ENCODE results near the gene CTXN2. TPM values are rescaled to one million over a fixed set of nuclear protein-coding genes. Genes with fewer than 3 reads are reported as not detected.

CTXN2 gene
- total RNA-seq: not detected
- long read RNA-seq: 0 reads

- DNase-seq (ENCODE audit: missing footprints) (no peak), ATAC-seq (no peak)
- intact Hi-C loops (cut with DNase I): no loop called here
These were observed at the start of gene CTXN2 for GRCh38 chr15:48191574-48192225. TSS of gene CTXN2 (plus strand) at chr15:48191665. CDS start at chr15:48201301, 9,636 bp downstream.

GRCh38 chr15:48143856-48144255 lies 47.6 kb upstream of the CTXN2 start:
- intact Hi-C loops (cut with DNase I): no loop called here
- DNase-seq (ENCODE audit: missing footprints): no peak
- ATAC-seq: peak; percentile 42

- intact Hi-C loops (cut with DNase I): no loop called here
- DNase-seq (ENCODE audit: missing footprints) (no peak), ATAC-seq (no peak)
These were observed 46.6 kb upstream of the CTXN2 start for GRCh38 chr15:48144889-48145288.

- ATAC-seq (no peak), DNase-seq (ENCODE audit: missing footprints) (no peak)
- intact Hi-C loops (cut with DNase I): no loop called here
These were observed 45.5 kb upstream of the CTXN2 start for GRCh38 chr15:48145923-48146322.

- intact Hi-C loops (cut with DNase I): no loop called here
- no peak for ATAC-seq
- DNase-seq (ENCODE audit: missing footprints): no peak
These were observed 44.1 kb upstream of the CTXN2 start for GRCh38 chr15:48147358-48147757.

GRCh38 chr15:48149858-48150257 lies 41.6 kb upstream of the CTXN2 start:
- no peak for DNase-seq (ENCODE audit: missing footprints)
- intact Hi-C loops (cut with DNase I): no loop called here
- ATAC-seq: no peak

- DNase-seq (ENCODE audit: missing footprints) (no peak), ATAC-seq (no peak)
- intact Hi-C loops (cut with DNase I): no loop called here
These were observed 37.9 kb upstream of the CTXN2 start for GRCh38 chr15:48153526-48153925.

- no peak for ATAC-seq
- DNase-seq (ENCODE audit: missing footprints): no peak
- intact Hi-C loops (cut with DNase I): no loop called here
These were observed 22.8 kb upstream of the CTXN2 start for GRCh38 chr15:48168616-48169015.

- DNase-seq (ENCODE audit: missing footprints) (no peak), ATAC-seq (no peak)
- intact Hi-C loops (cut with DNase I): no loop called here
These were observed 20.5 kb upstream of the CTXN2 start for GRCh38 chr15:48170981-48171380.

GRCh38 chr15:48175126-48175525 lies 16.3 kb upstream of the CTXN2 start:
- intact Hi-C loops (cut with DNase I): no loop called here
- no peak for DNase-seq (ENCODE audit: missing footprints)
- no peak for ATAC-seq

- ATAC-seq (no peak), DNase-seq (ENCODE audit: missing footprints) (no peak)
- intact Hi-C loops (cut with DNase I): no loop called here
These were observed 15.4 kb upstream of the CTXN2 start for GRCh38 chr15:48176112-48176511.

- intact Hi-C loops (cut with DNase I): no loop called here
- ATAC-seq: no peak
- DNase-seq (ENCODE audit: missing footprints): no peak
These were observed 14.5 kb upstream of the CTXN2 start for GRCh38 chr15:48176957-48177356.

GRCh38 chr15:48177383-48177765 lies 14.1 kb upstream of the CTXN2 start:
- intact Hi-C loops (cut with DNase I): no loop called here
- no peak for DNase-seq (ENCODE audit: missing footprints)
- ATAC-seq: peak; percentile 39

- ATAC-seq: peak; percentile 76
- intact Hi-C loops (cut with DNase I): no loop called here
- peak; percentile 74 for DNase-seq (ENCODE audit: missing footprints)
These were observed 13.5 kb upstream of the CTXN2 start, which contains the start of gene MYEF2 for GRCh38 chr15:48177766-48178647. TSS of gene MYEF2 (minus strand) at chr15:48178295. CDS start at chr15:48178237, 58 bp downstream.

GRCh38 chr15:48178648-48178931 lies 12.9 kb upstream of the CTXN2 start:
- ATAC-seq: no peak
- no peak for DNase-seq (ENCODE audit: missing footprints)

GRCh38 chr15:48182749-48183148 lies 8.7 kb upstream of the CTXN2 start:
- DNase-seq (ENCODE audit: missing footprints): no peak
- intact Hi-C loops (cut with DNase I): no loop called here
- no peak for ATAC-seq

More at GRCh38 chr15:48178648-48178931, 12.9 kb upstream of the CTXN2 start:
- intact Hi-C loops (cut with DNase I): no loop called here

GRCh38 chr15:48185529-48185928 lies 5.9 kb upstream of the CTXN2 start:
- ATAC-seq: no peak
- intact Hi-C loops (cut with DNase I): no loop called here
- DNase-seq (ENCODE audit: missing footprints): no peak

- DNase-seq (ENCODE audit: missing footprints) (no peak), ATAC-seq (no peak)
- intact Hi-C loops (cut with DNase I): no loop called here
These were observed 5.2 kb upstream of the CTXN2 start for GRCh38 chr15:48186271-48186670.

- no peak for DNase-seq (ENCODE audit: missing footprints)
- intact Hi-C loops (cut with DNase I): no loop called here
- ATAC-seq: no peak
These were observed 412 bp upstream of the CTXN2 start for GRCh38 chr15:48190932-48191573.

GRCh38 chr15:48202068-48202467 lies 10.6 kb downstream of the CTXN2 start:
- ATAC-seq (no peak), DNase-seq (ENCODE audit: missing footprints) (no peak)
- intact Hi-C loops (cut with DNase I): no loop called here

Data from Right ventricle myocardium inferior (tissue), 1 donor.